HEK293 (cell line): ENCODE data around the gene CNTNAP5.

Experiments
- CTCF ChIA-PET: fragments of 350-600 bp; formaldehyde crosslinking; extraction: SDS; loops from one replicate; lab custom pipeline; 2021; ENCODE audit warnings: antibody characterized with exemption; lab: Yijun Ruan, JAX
- POLR2A ChIA-PET: fragments of 300-600 bp; formaldehyde crosslinking; extraction: SDS; loops from one replicate; lab custom pipeline; 2020; ENCODE audit warnings: antibody characterized with exemption, inconsistent platforms; lab: Yijun Ruan, JAX
- H3K27ac ChIP-seq: fragments of 200-500 bp; sonication (Bioruptor generic); 2 replicates; pipeline ENCODE4 v1.5.1; 2014; ENCODE audit warnings: low read depth, low read length, control low read depth, inconsistent platforms; ENCODE audit errors: extremely low read depth
- H3K36me3 ChIP-seq, 2 experiments: fragments of 200-500 bp in 1 of 2; sonication (Bioruptor generic) in 1 of 2; 1 replicate in 1 of 2; 2 replicates in 1 of 2; pipeline ENCODE4 v1.5.1; 2014 to 2017; ENCODE audit warnings: inconsistent platforms in 2 of 2, low read length in 2 of 2; ENCODE audit not compliant: control insufficient read depth in 2 of 2, insufficient read depth in 1 of 2
- H3K4me1 ChIP-seq: fragments of 200-500 bp; sonication (Bioruptor generic); 2 replicates; pipeline ENCODE4 v1.5.1; 2014; ENCODE audit warnings: mild to moderate bottlenecking, low read length, inconsistent platforms; ENCODE audit not compliant: control insufficient read depth, insufficient read depth
- H3K4me3 ChIP-seq: 2 replicates; pipeline ENCODE4 v1.5.1; 2011; ENCODE audit warnings: low read depth, mild to moderate bottlenecking, control low read depth, low read length, moderate library complexity
- H3K9me3 ChIP-seq: fragments of 200-500 bp; sonication (Bioruptor generic); 2 replicates; pipeline ENCODE4 v1.5.1; 2014; ENCODE audit warnings: low read depth, low read length, inconsistent platforms; ENCODE audit not compliant: control insufficient read depth, insufficient read depth
- HOXD13 ChIP-seq: sonication (generic); formaldehyde crosslinking; IDR thresholded peaks from 2 replicates; pipeline ENCODE4 v1.8.0; 2022; ENCODE audit warnings: missing genetic modification reagents, borderline replicate concordance
- KLF17 ChIP-seq: fragments of 450-650 bp; formaldehyde crosslinking; IDR thresholded peaks from 2 replicates; pipeline ENCODE4 v1.5.1; 2016; ENCODE audit warnings: missing biosample characterization, missing genetic modification characterization
- KLF9 ChIP-seq: fragments of 450-650 bp; formaldehyde crosslinking; IDR thresholded peaks from 2 replicates; pipeline ENCODE4 v1.5.1; 2016; ENCODE audit warnings: missing biosample characterization, missing genetic modification characterization, low read depth
- MEIS1 ChIP-seq: sonication (generic); formaldehyde crosslinking; IDR thresholded peaks from 2 replicates; pipeline ENCODE4 v1.8.1; 2022; ENCODE audit warnings: missing genetic modification reagents, mild to moderate bottlenecking, borderline replicate concordance
- MYNN ChIP-seq: fragments of 450-650 bp; formaldehyde crosslinking; IDR thresholded peaks from 2 replicates; pipeline ENCODE4 v1.5.1; 2016; ENCODE audit warnings: missing biosample characterization, missing genetic modification characterization, borderline replicate concordance
- SETDB1 ChIP-seq: IDR thresholded peaks from one replicate; pipeline ENCODE4 v1.6.1; 2017; ENCODE audit warnings: mild to moderate bottlenecking, low read length, moderate library complexity, mixed read lengths; ENCODE audit not compliant: insufficient read length
- SP2 ChIP-seq: fragments of 450-650 bp; formaldehyde crosslinking; IDR thresholded peaks from 2 replicates; pipeline ENCODE4 v1.5.1; 2016; ENCODE audit warnings: missing biosample characterization, missing genetic modification characterization
- ZBTB20 ChIP-seq: fragments of 450-650 bp; formaldehyde crosslinking; IDR thresholded peaks from 2 replicates; pipeline ENCODE4 v1.5.1; 2016; ENCODE audit warnings: missing biosample characterization, missing genetic modification characterization
- ZNF114 ChIP-seq: fragments of 450-650 bp; formaldehyde crosslinking; IDR thresholded peaks from 2 replicates; pipeline ENCODE4 v1.5.0; 2017; ENCODE audit warnings: missing biosample characterization, missing genetic modification characterization
- ZNF121 ChIP-seq: fragments of 450-650 bp; formaldehyde crosslinking; IDR thresholded peaks from 2 replicates; pipeline ENCODE4 v1.5.1; 2016; ENCODE audit warnings: missing biosample characterization, missing genetic modification characterization
- ZNF138 ChIP-seq: fragments of 450-650 bp; formaldehyde crosslinking; IDR thresholded peaks from 2 replicates; pipeline ENCODE4 v1.5.1; 2016; ENCODE audit warnings: missing biosample characterization, missing genetic modification characterization, borderline replicate concordance
- ZNF169 ChIP-seq: fragments of 450-650 bp; formaldehyde crosslinking; IDR thresholded peaks from 2 replicates; pipeline ENCODE4 v1.5.1; 2016; ENCODE audit warnings: missing biosample characterization, missing genetic modification characterization
- ZNF302 ChIP-seq: fragments of 450-650 bp; formaldehyde crosslinking; IDR thresholded peaks from 2 replicates; pipeline ENCODE4 v1.5.1; 2016; ENCODE audit warnings: missing biosample characterization, missing genetic modification characterization, low read depth
- ZNF398 ChIP-seq: fragments of 450-650 bp; formaldehyde crosslinking; IDR thresholded peaks from 2 replicates; pipeline ENCODE4 v1.5.1; 2017; ENCODE audit warnings: missing biosample characterization, missing genetic modification characterization
- ZNF426 ChIP-seq: fragments of 450-650 bp; formaldehyde crosslinking; IDR thresholded peaks from 2 replicates; pipeline ENCODE4 v1.5.1; 2017; ENCODE audit warnings: missing biosample characterization, missing genetic modification characterization, mild to moderate bottlenecking, inconsistent platforms, moderate library complexity
- ZNF501 ChIP-seq: fragments of 450-650 bp; formaldehyde crosslinking; IDR thresholded peaks from 2 replicates; pipeline ENCODE4 v1.5.1; 2016; ENCODE audit warnings: missing biosample characterization, missing genetic modification characterization
- ZNF521 ChIP-seq: fragments of 450-650 bp; formaldehyde crosslinking; IDR thresholded peaks from 2 replicates; pipeline ENCODE4 v1.5.1; 2017; ENCODE audit warnings: missing biosample characterization, mild to moderate bottlenecking, missing genetic modification characterization
- ZNF529 ChIP-seq: fragments of 450-650 bp; formaldehyde crosslinking; IDR thresholded peaks from 2 replicates; pipeline ENCODE4 v1.5.1; 2017; ENCODE audit warnings: missing genetic modification characterization, missing biosample characterization; ENCODE audit not compliant: insufficient replicate concordance
- ZNF561 ChIP-seq: fragments of 450-650 bp; IDR thresholded peaks from 2 replicates; pipeline ENCODE4 v1.5.1; 2018; ENCODE audit warnings: missing biosample characterization, missing genetic modification characterization, borderline replicate concordance
- ZNF629 ChIP-seq: fragments of 450-650 bp; formaldehyde crosslinking; IDR thresholded peaks from 2 replicates; pipeline ENCODE4 v1.5.1; 2017; ENCODE audit warnings: missing biosample characterization, missing genetic modification characterization
- ZNF785 ChIP-seq: fragments of 450-650 bp; formaldehyde crosslinking; IDR thresholded peaks from 2 replicates; pipeline ENCODE4 v1.5.1; 2016; ENCODE audit warnings: missing biosample characterization, missing genetic modification characterization
- ZNF830 ChIP-seq: fragments of 450-650 bp; IDR thresholded peaks from 2 replicates; pipeline ENCODE4 v1.5.0; 2018; ENCODE audit warnings: missing biosample characterization, missing genetic modification characterization, low read depth, mild to moderate bottlenecking, moderate library complexity
- ZSCAN23 ChIP-seq: fragments of 450-650 bp; formaldehyde crosslinking; IDR thresholded peaks from 2 replicates; pipeline ENCODE4 v1.5.1; 2016; ENCODE audit warnings: missing biosample characterization, missing genetic modification characterization
- TF ChIP-seq, protein P1 (sequence below): fragments of 450-650 bp; formaldehyde crosslinking; IDR thresholded peaks from 2 replicates; pipeline ENCODE4 v1.5.1; 2016; ENCODE audit warnings: missing biosample characterization, missing genetic modification characterization
- TF ChIP-seq, protein P2 (sequence below): fragments of 450-650 bp; formaldehyde crosslinking; IDR thresholded peaks from 2 replicates; pipeline ENCODE4 v1.5.1; 2016; ENCODE audit warnings: missing biosample characterization, missing genetic modification characterization, borderline replicate concordance
- TF ChIP-seq, protein P3 (sequence below): fragments of 450-650 bp; formaldehyde crosslinking; IDR thresholded peaks from 2 replicates; pipeline ENCODE4 v1.5.1; 2017; ENCODE audit warnings: missing biosample characterization, missing genetic modification characterization

Gene CNTNAP5

DNA sequence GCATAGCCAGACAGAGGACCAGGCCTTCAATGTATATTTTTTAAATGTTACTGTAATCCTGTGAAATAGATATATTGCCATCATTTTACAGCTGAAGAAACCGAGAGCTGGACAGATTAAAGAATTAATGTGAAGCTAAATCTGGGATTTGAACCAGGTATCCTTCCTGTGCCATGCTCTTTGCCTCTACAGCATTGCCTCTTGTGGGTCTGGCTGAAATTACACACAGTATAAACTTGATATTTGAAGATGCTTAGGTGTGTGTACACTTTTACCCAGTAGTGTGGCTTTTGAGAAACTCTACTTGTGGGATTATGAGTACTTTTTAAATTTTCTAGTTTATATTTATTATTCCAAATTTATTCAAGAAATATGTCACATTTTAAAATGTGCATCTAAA, 264.5 kb downstream of the CNTNAP5 start:
- Histone ChIP-seq H3K36me3 (no peaks in the 10 kb centered on the region), H3K9me3 (no peaks in the 10 kb centered on the region), H3K27ac (no peak overlapping the region), H3K4me1 (no peaks in the 10 kb centered on the region), H3K4me3 (no peak overlapping the region)
- CTCF ChIA-PET, result no interaction called here
- TF ChIP-seq ZNF138 (tag by site-specific recombination), result no peak
- no peak for TF ChIP-seq ZNF785 (tag by site-specific recombination)
- TF ChIP-seq ZNF121 (tag by site-specific recombination), result no peak
- TF ChIP-seq ZSCAN23 (tag by site-specific recombination), result no peak
- TF ChIP-seq SETDB1, result no peak
- no peak for TF ChIP-seq ZNF629 (tag by site-specific recombination)
- TF ChIP-seq ZNF501 (tag by site-specific recombination), result no peak
- TF ChIP-seq MEIS1, result no peak
- no peak for TF ChIP-seq ZNF426
- TF ChIP-seq MYNN (tag by site-specific recombination), result no peak
- TF ChIP-seq SP2 (tag by site-specific recombination), result no peak
- TF ChIP-seq ZNF302, result no peak
- POLR2A ChIA-PET, result no interaction called here

GRCh38 chr2:124296470-124296869, 271.4 kb downstream of the CNTNAP5 start:
- ChIA-PET CTCF (no interaction called here), POLR2A (no interaction called here)
- no peaks in the 10 kb centered on the region for H3K4me1 ChIP-seq
- H3K27ac ChIP-seq, result no peak overlapping the region
- no peak overlapping the region for H3K4me3 ChIP-seq
- H3K36me3 ChIP-seq, result no peaks in the 10 kb centered on the region
- no peaks in the 10 kb centered on the region for H3K9me3 ChIP-seq
- no peak for TF ChIP-seq HOXD13
- TF ChIP-seq ZBTB20 (tag by site-specific recombination), result no peak
- TF ChIP-seq KLF9 (tag by site-specific recombination), result no peak
- no peak for TF ChIP-seq ZNF629 (tag by site-specific recombination)
- TF ChIP-seq, protein P1, sequence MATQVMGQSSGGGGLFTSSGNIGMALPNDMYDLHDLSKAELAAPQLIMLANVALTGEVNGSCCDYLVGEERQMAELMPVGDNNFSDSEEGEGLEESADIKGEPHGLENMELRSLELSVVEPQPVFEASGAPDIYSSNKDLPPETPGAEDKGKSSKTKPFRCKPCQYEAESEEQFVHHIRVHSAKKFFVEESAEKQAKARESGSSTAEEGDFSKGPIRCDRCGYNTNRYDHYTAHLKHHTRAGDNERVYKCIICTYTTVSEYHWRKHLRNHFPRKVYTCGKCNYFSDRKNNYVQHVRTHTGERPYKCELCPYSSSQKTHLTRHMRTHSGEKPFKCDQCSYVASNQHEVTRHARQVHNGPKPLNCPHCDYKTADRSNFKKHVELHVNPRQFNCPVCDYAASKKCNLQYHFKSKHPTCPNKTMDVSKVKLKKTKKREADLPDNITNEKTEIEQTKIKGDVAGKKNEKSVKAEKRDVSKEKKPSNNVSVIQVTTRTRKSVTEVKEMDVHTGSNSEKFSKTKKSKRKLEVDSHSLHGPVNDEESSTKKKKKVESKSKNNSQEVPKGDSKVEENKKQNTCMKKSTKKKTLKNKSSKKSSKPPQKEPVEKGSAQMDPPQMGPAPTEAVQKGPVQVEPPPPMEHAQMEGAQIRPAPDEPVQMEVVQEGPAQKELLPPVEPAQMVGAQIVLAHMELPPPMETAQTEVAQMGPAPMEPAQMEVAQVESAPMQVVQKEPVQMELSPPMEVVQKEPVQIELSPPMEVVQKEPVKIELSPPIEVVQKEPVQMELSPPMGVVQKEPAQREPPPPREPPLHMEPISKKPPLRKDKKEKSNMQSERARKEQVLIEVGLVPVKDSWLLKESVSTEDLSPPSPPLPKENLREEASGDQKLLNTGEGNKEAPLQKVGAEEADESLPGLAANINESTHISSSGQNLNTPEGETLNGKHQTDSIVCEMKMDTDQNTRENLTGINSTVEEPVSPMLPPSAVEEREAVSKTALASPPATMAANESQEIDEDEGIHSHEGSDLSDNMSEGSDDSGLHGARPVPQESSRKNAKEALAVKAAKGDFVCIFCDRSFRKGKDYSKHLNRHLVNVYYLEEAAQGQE (tag by site-specific recombination), result no peak
- TF ChIP-seq ZNF561 (tag by site-specific recombination), result no peak
- TF ChIP-seq ZNF521 (tag by site-specific recombination), result no peak
- no peak for TF ChIP-seq ZNF169 (tag by site-specific recombination)
- no peak for TF ChIP-seq ZNF529
- no peak for TF ChIP-seq ZNF398 (tag by site-specific recombination)
- TF ChIP-seq KLF17 (tag by site-specific recombination), result no peak
- TF ChIP-seq, protein P2, sequence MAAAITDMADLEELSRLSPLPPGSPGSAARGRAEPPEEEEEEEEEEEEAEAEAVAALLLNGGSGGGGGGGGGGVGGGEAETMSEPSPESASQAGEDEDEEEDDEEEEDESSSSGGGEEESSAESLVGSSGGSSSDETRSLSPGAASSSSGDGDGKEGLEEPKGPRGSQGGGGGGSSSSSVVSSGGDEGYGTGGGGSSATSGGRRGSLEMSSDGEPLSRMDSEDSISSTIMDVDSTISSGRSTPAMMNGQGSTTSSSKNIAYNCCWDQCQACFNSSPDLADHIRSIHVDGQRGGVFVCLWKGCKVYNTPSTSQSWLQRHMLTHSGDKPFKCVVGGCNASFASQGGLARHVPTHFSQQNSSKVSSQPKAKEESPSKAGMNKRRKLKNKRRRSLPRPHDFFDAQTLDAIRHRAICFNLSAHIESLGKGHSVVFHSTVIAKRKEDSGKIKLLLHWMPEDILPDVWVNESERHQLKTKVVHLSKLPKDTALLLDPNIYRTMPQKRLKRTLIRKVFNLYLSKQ (tag by site-specific recombination), result no peak
- TF ChIP-seq ZNF114, result no peak
- no peak for TF ChIP-seq ZNF830 (tag by site-specific recombination)
- TF ChIP-seq, protein P3, sequence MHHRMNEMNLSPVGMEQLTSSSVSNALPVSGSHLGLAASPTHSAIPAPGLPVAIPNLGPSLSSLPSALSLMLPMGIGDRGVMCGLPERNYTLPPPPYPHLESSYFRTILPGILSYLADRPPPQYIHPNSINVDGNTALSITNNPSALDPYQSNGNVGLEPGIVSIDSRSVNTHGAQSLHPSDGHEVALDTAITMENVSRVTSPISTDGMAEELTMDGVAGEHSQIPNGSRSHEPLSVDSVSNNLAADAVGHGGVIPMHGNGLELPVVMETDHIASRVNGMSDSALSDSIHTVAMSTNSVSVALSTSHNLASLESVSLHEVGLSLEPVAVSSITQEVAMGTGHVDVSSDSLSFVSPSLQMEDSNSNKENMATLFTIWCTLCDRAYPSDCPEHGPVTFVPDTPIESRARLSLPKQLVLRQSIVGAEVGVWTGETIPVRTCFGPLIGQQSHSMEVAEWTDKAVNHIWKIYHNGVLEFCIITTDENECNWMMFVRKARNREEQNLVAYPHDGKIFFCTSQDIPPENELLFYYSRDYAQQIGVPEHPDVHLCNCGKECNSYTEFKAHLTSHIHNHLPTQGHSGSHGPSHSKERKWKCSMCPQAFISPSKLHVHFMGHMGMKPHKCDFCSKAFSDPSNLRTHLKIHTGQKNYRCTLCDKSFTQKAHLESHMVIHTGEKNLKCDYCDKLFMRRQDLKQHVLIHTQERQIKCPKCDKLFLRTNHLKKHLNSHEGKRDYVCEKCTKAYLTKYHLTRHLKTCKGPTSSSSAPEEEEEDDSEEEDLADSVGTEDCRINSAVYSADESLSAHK, result no peak
